22Rv1 (cell line): ENCODE data around the gene PTPRD.
A peak's percentile ranks its signal among the peaks of the same experiment; 100 is the strongest.

Experiments used
- H3K27ac ChIP-seq: fragments of 450-650 bp; 2 replicates; pipeline ENCODE4 v1.5.1; 2017
- ZFX ChIP-seq: fragments of 450-650 bp; IDR thresholded peaks from 2 replicates; pipeline ENCODE4 v1.6.1; 2017; ENCODE audit warnings: antibody characterized with exemption, borderline replicate concordance
- TF ChIP-seq, protein P1 (sequence below): fragments of 450-650 bp; IDR thresholded peaks from 2 replicates; pipeline ENCODE4 v1.5.1; 2017; ENCODE audit warnings: mild to moderate bottlenecking

Gene PTPRD

DNA sequence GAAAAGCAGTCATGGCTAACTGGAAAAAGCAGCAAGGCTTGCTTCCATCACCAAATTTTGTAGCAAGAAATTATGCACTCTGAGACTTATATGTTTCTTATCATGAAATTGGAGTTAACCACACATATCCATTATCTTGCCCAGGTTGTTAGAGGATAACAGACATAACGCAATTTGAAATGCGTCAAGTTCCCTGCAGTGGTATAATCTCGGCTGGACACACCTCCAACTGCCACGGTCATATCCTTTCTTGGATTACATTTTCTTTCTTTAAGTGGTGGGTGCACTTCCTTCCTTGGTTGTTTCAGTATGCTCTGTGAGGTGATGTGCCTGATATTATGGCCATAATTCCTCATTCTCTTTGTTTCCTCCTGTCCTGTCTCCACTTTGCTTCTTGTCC lies 2118.2 kb downstream of the PTPRD start:
- TF ChIP-seq, protein P1, sequence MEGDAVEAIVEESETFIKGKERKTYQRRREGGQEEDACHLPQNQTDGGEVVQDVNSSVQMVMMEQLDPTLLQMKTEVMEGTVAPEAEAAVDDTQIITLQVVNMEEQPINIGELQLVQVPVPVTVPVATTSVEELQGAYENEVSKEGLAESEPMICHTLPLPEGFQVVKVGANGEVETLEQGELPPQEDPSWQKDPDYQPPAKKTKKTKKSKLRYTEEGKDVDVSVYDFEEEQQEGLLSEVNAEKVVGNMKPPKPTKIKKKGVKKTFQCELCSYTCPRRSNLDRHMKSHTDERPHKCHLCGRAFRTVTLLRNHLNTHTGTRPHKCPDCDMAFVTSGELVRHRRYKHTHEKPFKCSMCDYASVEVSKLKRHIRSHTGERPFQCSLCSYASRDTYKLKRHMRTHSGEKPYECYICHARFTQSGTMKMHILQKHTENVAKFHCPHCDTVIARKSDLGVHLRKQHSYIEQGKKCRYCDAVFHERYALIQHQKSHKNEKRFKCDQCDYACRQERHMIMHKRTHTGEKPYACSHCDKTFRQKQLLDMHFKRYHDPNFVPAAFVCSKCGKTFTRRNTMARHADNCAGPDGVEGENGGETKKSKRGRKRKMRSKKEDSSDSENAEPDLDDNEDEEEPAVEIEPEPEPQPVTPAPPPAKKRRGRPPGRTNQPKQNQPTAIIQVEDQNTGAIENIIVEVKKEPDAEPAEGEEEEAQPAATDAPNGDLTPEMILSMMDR: no peak
- no peak for TF ChIP-seq ZFX
- no peak overlapping the region for H3K27ac ChIP-seq

DNA sequence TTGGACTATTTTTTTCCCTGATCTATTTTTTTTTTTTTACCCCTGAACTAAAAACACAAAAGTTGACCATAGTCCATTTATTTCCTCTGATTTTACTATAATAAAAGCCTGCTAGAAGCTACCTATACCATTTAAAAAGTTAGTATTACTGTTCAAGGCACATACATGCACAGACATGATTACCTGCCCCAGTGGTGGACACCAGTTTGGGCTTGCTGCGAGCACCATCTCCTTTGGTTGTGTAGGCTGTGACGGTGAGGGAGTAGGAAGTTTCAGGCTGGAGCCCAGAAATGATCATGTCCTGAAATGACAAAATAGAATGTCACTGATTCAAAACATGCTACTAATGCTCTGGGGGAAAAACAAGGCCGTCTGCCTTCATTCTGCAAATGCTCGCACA lies 2120.1 kb downstream of the PTPRD start:
- no peak for TF ChIP-seq ZFX
- TF ChIP-seq, protein P1: no peak
- no peak overlapping the region for H3K27ac ChIP-seq

DNA sequence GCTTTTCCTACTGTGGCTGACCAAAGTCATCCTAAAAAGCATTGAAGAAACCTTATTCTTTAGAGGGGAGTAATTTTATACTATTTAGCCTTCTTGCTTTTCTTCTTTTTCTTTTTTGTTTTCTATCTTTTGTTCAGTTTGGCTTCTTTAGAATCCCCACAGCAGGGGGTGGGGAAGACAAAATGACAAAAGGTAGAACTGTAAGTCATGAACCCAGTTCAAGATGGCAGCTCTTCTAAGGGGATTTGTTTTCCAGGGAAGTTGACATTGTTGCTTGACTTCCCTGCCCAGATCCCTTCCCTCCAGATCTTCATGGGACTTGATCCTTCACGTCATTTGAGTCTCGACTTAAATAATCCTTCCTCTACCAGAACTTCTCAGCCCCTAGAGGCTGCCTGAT lies 2120.8 kb downstream of the PTPRD start:
- no peak overlapping the region for H3K27ac ChIP-seq
- TF ChIP-seq ZFX: no peak
- TF ChIP-seq, protein P1: no peak

DNA sequence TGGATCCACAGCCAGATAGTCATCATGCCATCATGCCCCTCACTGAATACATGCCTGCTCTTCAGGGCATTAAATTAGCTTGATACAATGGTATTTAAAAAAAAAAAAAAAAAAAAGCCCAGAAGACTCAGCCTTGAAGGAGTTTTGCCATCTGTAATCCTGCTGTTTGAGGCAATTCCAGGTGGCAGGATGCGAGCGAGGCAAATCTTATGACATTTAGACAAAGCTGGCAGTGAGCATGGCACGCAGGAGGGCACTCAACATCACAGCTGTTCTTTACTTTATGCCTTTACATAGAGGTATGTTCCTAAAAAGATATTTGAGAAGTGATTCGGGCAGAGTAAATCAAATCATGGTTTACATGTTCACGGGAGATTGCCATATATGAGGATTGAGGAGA lies 2121.2 kb downstream of the PTPRD start:
- TF ChIP-seq, protein P1: no peak
- no peak for TF ChIP-seq ZFX
- no peak overlapping the region for H3K27ac ChIP-seq

DNA sequence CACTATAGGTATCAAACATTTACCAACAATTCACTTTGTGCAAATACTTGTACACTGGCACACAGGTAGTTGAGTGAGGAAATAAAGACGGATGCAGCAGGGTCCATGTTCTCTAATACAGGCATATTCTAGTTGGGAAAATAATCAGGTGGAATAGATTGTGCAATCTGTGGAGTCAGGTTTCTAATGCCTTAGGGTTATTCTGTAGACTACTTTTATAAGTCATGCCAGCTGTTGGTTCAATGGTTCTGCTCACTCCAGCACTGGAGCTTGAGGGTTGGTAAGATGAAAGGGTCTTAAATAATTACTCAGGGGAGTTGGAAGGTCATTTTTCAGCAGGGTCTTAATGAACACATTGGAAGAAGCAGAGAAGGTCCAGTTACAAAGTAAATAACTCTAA lies 2123.0 kb downstream of the PTPRD start:
- TF ChIP-seq, protein P1: no peak
- TF ChIP-seq ZFX: no peak
- H3K27ac ChIP-seq: no peak overlapping the region

DNA sequence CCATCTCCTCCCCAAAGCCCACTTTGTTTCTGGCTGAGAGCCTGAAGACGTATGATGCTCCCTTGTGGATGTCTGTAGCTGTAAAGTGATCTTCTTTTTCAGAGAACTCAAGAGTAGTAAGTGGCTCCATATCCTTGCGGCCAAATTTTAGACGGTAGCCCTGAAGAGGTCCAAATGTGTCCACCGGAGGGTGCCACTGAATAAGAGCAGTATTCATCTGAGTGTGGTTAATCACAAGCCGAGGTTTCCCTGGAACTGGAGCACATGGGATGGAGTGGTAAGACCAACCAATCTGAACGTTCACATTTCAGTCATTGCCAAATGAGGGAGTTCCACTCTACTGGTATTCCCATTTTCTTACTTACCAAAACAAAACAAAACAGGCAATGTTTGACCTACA lies 2126.7 kb downstream of the PTPRD start:
- TF ChIP-seq, protein P1: peak; percentile 45
- TF ChIP-seq ZFX: no peak
- no peak overlapping the region for H3K27ac ChIP-seq

DNA sequence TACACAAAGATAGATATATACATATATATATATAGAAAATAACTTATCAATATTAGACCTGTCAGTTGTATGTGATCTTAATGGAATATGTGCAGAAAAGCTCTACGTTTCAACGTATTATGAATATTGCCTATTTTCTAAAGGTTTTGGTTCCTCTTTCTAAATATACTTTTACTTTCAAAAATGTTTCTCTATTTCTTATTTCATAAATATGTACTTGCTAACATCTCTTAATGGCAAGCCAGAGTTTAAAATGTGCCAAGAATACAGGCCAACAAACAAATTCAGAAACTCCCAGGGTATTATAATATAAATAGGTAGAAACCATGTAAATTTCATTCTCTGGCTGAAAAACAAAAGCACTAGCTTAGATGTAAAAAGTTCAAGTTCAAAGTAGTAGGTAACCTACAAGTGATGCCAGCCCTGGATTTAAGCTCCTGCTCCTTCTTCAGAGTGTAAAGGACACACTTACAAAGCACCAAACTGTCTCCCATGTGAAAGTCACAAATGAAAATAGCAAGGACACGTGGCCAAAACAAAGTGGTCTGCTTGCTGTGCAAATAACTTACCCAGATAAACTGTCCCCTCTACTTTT lies 2128.1 kb downstream of the PTPRD start:
- TF ChIP-seq, protein P1: no peak
- TF ChIP-seq ZFX: no peak
- no peak overlapping the region for H3K27ac ChIP-seq
